CD4-positive, alpha-beta T cell treated with Interleukin-6 at 100 ng/mL for 8 hours (primary cell): ENCODE data around the gene PPP1CA.
A peak's percentile ranks its signal among the peaks of the same experiment; 100 is the strongest.
"Not testable (repeated sequence)": the region's sequence is repeated elsewhere in the genome, so short reads cannot be mapped to it uniquely, and the experiment has no call there.

ENCODE experiments used
- DNase-seq: peaks from one replicate; pipeline ENCODE4 v3.0.0-alpha.2; 2020; ENCODE audit warnings: mixed read lengths, low spot score

PPP1CA gene

GRCh38 chr11:67434395-67434881 lies 32.8 kb upstream of the PPP1CA start:
- no peak for DNase-seq

DNA sequence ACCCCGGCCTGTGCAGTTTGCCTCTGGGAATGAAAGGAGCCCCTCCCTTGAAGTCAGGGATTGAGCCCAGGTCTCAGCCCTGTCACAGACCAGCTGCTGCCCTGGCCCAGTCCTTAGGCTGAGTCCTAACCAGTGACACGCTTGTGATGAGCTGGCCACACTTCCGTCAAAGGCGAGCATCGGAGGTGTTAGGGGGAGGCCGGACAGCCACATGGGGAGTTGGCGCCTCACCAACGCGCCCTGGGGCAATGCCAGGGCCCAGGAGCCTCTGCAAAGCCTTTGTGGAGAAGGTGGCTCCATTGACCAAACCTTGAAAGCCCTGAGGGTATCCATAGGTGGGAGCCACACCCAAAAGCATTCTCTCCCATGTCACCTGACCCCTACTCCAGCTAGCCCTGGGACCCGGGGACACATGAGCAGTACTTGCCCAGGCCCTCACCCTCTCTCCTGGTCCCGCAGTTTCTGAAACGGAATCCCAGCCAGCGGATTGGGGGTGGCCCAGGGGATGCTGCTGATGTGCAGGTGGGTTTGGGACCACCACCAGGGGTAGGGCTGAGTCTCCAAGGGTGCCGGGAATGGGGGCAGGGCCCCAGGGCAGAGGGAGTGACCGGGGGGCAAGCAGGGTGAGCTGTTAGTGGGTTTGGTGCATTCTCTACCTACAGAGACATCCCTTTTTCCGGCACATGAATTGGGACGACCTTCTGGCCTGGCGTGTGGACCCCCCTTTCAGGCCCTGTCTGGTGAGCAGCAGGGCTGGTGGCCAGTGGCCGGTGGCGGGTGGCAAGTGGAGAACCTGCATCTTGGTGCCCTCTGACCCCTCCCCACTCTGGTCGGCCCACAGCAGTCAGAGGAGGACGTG lies 32.1 kb upstream of the PPP1CA start:
- DNase-seq = no peak

DNA sequence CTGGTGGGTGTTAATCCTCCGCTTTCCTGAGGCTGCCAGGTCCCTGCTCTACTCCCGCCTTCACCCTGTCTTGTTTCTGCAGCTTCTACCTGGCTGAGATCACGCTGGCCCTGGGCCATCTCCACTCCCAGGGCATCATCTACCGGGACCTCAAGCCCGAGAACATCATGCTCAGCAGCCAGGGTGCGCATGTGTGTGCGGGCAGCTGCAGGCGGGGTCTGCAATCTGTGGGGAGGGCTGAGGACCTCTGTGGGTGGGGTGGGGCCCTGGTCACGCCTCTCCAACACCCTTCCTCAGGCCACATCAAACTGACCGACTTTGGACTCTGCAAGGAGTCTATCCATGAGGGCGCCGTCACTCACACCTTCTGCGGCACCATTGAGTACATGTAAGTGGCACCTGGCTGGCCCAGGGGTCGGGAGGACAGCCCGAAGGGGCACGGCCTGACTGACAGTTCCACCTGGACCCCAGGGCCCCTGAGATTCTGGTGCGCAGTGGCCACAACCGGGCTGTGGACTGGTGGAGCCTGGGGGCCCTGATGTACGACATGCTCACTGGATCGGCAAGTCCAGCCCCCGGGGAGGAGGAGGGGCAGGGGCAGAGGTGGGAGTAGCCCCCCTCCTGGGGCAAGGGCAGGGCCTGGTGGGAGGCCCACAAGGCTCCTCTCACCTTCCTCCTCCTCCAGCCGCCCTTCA lies 31.1 kb upstream of the PPP1CA start:
- no peak for DNase-seq

GRCh38 chr11:67431346-67432249 lies 29.9 kb upstream of the PPP1CA start:
- DNase-seq = no peak

DNA sequence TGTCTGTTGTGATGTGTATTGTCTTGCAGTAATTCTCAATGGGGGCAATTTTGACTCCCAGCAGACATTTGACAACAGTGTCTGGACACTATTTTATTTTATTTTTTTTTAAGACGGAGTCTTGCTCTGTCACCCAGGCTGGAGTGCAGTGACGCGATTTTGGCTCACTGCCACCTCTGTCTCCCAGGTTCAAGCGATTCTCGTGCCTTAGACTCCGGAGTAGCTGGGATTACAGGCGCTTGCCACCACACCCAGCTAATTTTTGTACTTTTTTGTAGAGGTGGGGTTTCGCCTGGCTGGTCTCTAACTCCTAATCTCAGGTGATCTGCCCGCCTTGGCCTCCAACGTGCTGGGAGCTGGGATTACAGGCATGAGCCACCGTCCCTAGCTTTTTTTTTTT lies 28.1 kb upstream of the PPP1CA start:
- DNase-seq = no peak

DNA sequence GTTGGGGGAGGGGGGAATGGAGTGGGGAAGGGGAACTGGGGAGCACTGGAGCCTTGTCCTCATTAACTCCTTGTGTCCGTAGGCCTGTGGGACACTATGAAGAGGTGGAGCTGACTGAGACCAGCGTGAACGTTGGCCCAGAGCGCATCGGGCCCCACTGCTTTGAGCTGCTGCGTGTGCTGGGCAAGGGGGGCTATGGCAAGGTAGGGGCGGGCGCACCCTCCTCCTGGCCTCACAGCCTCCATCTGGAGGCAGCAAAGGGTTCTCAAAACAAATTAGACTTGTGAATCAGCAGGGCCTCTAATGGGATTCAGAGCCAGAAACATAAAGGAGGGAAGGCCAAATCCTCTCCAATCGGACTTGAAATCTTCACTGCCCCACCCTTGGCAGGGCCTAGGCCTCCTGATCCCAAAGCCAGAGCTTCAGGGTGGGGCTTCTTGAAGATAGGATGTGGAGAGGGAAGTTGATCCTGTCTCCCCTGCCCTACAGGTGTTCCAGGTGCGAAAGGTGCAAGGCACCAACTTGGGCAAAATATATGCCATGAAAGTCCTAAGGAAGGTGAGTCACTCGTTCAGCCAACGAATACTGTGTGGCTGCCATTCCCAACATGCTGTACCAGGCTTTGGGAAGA lies 27.5 kb upstream of the PPP1CA start:
- no peak for DNase-seq

DNA sequence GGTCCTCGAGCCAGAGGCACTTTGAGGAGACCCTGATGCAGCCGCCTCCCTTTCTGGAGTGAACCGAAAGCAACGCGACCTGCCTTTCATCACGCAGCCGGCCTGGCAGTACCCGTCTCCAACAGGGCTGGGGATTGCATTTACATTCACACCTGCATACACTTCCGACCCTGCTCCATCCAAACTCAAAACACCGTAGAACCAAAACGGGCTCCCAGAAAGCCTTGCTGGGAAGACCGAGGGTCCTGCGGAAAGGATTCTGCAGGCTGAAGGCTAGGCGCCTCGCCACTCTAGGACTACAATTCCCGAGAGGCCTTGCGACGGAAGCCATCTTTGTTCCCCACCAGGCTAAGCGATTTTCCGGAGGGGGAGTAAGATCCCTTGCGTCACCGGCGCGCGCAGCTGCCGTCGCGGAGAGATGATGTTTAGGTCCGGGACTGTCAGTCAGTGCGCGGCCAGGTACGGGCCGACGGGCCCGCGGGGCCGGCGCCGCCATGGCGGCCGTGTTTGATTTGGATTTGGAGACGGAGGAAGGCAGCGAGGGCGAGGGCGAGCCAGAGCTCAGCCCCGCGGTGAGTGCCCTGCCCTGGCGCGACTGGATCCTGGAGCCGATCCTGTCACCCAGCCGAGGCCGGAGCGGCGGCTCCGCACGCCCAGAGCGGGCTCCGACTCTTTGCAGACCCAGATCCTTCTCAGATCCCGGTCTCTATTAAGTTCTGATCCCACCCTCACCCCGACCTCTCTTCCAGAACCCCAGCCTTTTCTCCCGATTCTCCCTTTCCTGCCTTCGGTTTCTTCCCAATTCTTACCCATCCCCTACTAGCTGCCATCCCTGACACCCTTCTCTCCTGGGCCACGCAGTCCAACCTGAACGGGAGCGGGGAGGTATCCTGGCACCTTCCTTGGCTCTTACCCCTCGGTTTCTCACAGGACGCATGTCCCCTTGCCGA lies 26.7 kb upstream of the PPP1CA start, which contains the start of gene RPS6KB2:
RPS6KB2 (plus strand) TSS at position 443 of the 950 bp plus-strand sequence; CDS start at position 495, 52 bp downstream.
- peak; percentile 97 for DNase-seq

DNA sequence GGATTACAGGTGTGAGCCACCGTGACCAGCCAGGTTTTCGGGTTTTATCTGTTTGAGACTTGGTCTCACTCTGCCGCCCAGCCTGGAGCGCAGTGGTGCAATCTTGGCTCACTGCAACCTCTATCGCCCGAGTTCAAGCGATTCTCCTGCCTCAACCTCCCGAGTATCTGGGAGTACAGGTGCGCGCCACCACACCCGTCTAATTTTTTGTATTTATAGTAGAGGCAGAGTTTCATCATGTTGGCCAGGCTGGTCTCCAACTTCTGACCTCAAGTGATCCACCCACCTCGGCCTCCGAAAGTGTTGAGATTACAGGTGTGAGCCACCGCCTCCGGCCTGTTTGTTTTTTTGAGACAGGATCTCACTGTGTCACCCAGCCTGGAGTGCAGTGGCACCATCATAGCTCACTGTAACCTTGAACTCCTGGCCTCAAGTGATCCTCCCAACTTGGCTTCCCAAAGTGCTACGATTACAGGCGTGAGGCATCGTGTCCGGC lies 25.8 kb upstream of the PPP1CA start:
- DNase-seq = not testable (repeated sequence)

DNA sequence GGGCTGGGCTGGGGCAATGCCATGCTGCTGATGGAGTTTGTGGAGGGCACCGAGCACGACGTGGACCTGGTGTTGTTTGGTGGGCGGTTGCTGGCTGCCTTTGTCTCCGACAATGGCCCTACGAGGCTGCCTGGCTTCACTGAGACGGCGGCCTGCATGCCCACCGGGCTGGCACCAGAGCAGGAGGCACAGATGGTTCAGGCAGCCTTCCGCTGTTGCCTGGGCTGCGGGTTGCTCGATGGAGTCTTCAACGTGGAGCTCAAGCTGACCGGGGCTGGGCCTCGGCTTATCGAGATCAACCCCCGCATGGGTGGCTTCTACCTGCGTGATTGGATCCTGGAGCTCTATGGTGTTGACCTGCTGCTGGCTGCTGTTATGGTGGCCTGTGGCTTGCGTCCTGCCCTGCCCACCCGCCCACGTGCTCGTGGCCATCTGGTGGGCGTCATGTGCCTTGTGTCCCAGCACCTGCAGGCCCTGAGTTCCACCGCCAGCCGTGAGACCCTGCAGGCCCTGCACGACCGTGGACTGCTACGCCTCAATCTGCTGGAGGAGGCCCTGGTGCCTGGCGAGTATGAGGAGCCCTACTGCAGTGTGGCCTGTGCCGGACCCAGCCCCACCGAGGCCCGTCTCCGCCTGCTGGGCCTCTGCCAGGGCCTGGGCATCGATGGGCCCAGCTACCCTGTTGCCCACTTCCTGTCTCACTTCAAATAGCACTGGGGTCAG lies 22.4 kb upstream of the PPP1CA start:
- no peak for DNase-seq

- no peak for DNase-seq
Measured at GRCh38 chr11:67423466-67423865, 21.8 kb upstream of the PPP1CA start.

- DNase-seq = no peak
Measured at GRCh38 chr11:67422891-67423290, 21.2 kb upstream of the PPP1CA start.

GRCh38 chr11:67421430-67422031 lies 19.9 kb upstream of the PPP1CA start:
- no peak for DNase-seq

- peak; percentile 98 for DNase-seq
Measured at GRCh38 chr11:67420646-67421429, 19.2 kb upstream of the PPP1CA start.

GRCh38 chr11:67420147-67420645 lies 18.5 kb upstream of the PPP1CA start:
- no peak for DNase-seq

GRCh38 chr11:67419325-67420049 lies 17.8 kb upstream of the PPP1CA start:
- DNase-seq = no peak

DNA sequence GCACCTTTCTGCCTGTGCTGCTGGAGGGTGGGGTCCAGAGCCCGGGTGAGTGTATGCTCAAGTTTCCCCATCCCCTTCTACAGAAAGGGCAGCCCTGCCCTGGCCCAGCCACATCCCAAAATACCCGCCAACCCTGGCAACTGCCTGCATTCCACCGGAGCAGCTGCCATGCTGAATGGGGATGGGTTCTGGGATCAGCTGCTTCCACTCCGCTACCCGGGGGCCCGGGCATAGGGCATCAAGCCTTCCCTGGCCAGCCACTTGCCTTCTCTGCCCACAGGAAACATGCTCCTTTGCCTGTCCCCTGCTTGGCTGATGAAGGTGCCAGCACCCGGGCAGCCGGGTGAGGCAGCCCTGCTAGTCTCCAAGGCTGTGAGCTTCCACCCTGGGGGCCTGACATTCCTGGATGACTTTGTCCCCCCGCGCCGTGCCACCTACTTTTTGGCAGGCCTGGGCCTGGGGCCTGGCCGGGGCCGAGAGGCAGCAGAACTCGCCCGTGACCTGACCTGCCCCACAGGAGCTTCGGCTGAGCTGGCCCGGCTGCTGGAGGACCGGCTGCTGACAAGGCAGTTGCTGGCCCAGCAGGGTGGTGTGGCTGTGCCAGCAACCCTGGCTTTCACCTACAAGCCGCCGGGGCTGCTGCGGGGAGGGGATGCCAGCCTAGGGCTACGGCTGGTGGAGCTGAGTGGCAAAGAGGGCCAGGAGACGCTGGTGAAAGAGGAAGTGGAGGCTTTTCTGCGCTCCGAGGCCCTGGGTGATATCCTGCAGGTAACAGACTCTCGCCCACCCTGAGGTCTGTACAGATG lies 17.0 kb upstream of the PPP1CA start:
- peak; percentile 48 for DNase-seq

DNA sequence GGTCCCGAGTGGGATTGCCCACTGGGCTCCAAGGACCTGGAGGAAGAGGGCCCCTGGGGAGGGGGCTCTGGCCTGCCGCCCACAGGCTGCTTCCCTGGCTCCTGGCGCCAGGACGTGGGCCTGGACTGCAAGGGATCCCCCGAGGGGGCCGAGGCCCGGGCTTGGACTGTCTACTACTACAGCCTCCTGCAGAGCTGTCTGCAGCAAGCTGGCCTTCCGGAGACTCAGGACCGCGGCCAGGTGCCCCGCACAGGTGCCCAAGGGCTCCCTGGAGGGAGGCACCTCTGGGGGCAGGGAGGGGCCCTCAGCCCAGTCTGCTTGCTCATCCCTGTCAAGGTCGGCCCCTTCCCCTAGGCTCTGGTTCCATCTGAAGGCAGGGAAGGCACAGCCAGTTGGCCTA lies 15.8 kb upstream of the PPP1CA start:
- no peak for DNase-seq
